GM23338 (cell line): ENCODE data around the gene GATA5. TPM values are rescaled to one million over a fixed set of nuclear protein-coding genes. Genes with fewer than 3 reads are reported as not detected.

Source experiments
- ATAC-seq: fragments of 200-7000 bp; cut with Tn5 transposase; 3 replicates; pipeline ENCODE4 v1.9.1; 2020
- DNase-seq: peaks from one replicate; pipeline ENCODE4 v3.0.0-alpha.2; 2015; ENCODE audit warnings: low spot score
- H2AFZ ChIP-seq: fragments of 200-600 bp; sonication (generic); 2 replicates; pipeline ENCODE4 v1.8.0; 2016; ENCODE audit warnings: antibody characterized with exemption, mild to moderate bottlenecking, moderate library complexity
- H3F3A ChIP-seq: fragments of 200-600 bp; sonication (generic); replicated peaks from 2 replicates; pipeline ENCODE4 v1.8.0; 2017; ENCODE audit warnings: antibody characterized with exemption, mixed run types, low read depth
- H3K27ac ChIP-seq: fragments of 200-600 bp; sonication (generic); 2 replicates; pipeline ENCODE4 v1.6.1; 2016; ENCODE audit warnings: low read depth
- H3K27me3 ChIP-seq: fragments of 200-600 bp; sonication (generic); 2 replicates; pipeline ENCODE4 v1.8.0; 2016; ENCODE audit warnings: mild to moderate bottlenecking, mixed run types, moderate library complexity; ENCODE audit not compliant: insufficient read depth
- H3K36me3 ChIP-seq: fragments of 200-600 bp; sonication (generic); 2 replicates; pipeline ENCODE4 v1.8.0; 2016; ENCODE audit warnings: mild to moderate bottlenecking; ENCODE audit not compliant: insufficient read depth
- H3K4me1 ChIP-seq: fragments of 200-600 bp; sonication (generic); 2 replicates; pipeline ENCODE4 v1.8.0; 2016; ENCODE audit warnings: mild to moderate bottlenecking, moderate library complexity; ENCODE audit not compliant: insufficient read depth
- H3K4me2 ChIP-seq: fragments of 200-600 bp; sonication (generic); 2 replicates; pipeline ENCODE4 v1.7.1; 2017; ENCODE audit warnings: mixed run types
- H3K4me3 ChIP-seq: fragments of 200-600 bp; sonication (generic); 2 replicates; pipeline ENCODE4 v1.6.1; 2016; ENCODE audit warnings: mixed run types
- H3K79me2 ChIP-seq: fragments of 200-600 bp; sonication (generic); replicated peaks from 2 replicates; pipeline ENCODE4 v1.8.0; 2017; ENCODE audit warnings: mild to moderate bottlenecking; ENCODE audit not compliant: insufficient read depth
- H3K9me2 ChIP-seq: fragments of 200-600 bp; sonication (generic); 2 replicates; pipeline ENCODE4 v1.8.0; 2017; ENCODE audit not compliant: insufficient read depth
- H4K20me1 ChIP-seq: fragments of 200-600 bp; sonication (generic); replicated peaks from 2 replicates; pipeline ENCODE4 v1.8.0; 2017; ENCODE audit warnings: mild to moderate bottlenecking; ENCODE audit not compliant: insufficient read depth
- H3K27ac Mint-ChIP-seq: 2 replicates; pipeline ENCODE4 v1.8.0; 2020; ENCODE audit warnings: inconsistent platforms, mild to moderate bottlenecking, moderate library complexity, mixed read lengths
- H3K27me3 Mint-ChIP-seq: 3 replicates; pipeline ENCODE4 v1.8.0; 2022; ENCODE audit warnings: low read depth, mild to moderate bottlenecking, moderate library complexity, mixed read lengths, inconsistent platforms; ENCODE audit not compliant: insufficient read depth, poor library complexity
- H3K36me3 Mint-ChIP-seq: 3 replicates; pipeline ENCODE4 v1.8.0; 2021; ENCODE audit warnings: low read depth, mild to moderate bottlenecking, inconsistent platforms, moderate library complexity, mixed read lengths
- H3K4me1 Mint-ChIP-seq: 3 replicates; pipeline ENCODE4 v1.8.0; 2020; ENCODE audit warnings: mild to moderate bottlenecking, inconsistent platforms, mixed read lengths
- H3K4me3 Mint-ChIP-seq: 3 replicates; pipeline ENCODE4 v1.8.0; 2021; ENCODE audit warnings: moderate library complexity, mild to moderate bottlenecking, inconsistent platforms, mixed read lengths
- H3K9me3 Mint-ChIP-seq: 3 replicates; pipeline ENCODE4 v1.8.0; 2020; ENCODE audit warnings: moderate library complexity, mild to moderate bottlenecking, inconsistent platforms, mixed read lengths
- CREB1 ChIP-seq: fragments of 250-450 bp; sonication (Bioruptor Pico); IDR thresholded peaks from 2 replicates; pipeline ENCODE4 v1.5.0; 2020; ENCODE audit warnings: low read depth, mild to moderate bottlenecking, moderate library complexity
- EZH2 ChIP-seq: fragments of 200-600 bp; sonication (generic); IDR thresholded peaks from one replicate; pipeline ENCODE4 v1.8.0; 2017; ENCODE audit warnings: antibody characterized with exemption, mild to moderate bottlenecking, low read depth; ENCODE audit not compliant: unreplicated experiment
- REST ChIP-seq: IDR thresholded peaks from one replicate; pipeline ENCODE4 v1.6.1; 2018; ENCODE audit warnings: antibody characterized with exemption; ENCODE audit not compliant: unreplicated experiment
- ZNF114 ChIP-seq: fragments of 250-450 bp; sonication (Bioruptor Pico); IDR thresholded peaks from 2 replicates; pipeline ENCODE4 v1.5.0; 2020; ENCODE audit warnings: mild to moderate bottlenecking, moderate library complexity
- polyA plus RNA-seq: library from polyadenylated mRNA; unstranded; fragments of >200 nt; fragmentation: Nextera tagmentation; extraction: Ambion mirVana; gene quantifications from 2 replicates; pipeline ENCODE4 v1.2.1, GENCODE V29; 2016
- total RNA-seq: library from RNA; depleted of rRNA; stranded (reverse); fragments of >200 nt; shearing (Covaris generic); gene quantifications from 2 replicates; pipeline ENCODE4 v1.2.3, GENCODE V29; 2014

The GATA5 gene
- total and polyA plus RNA-seq, 2 experiments from 2014 or later = 0.60 to 0.73 TPM

- H2AFZ ChIP-seq = peak overlapping the region; percentile 83; the same call in 1 of the 2 replicates
- Mint-ChIP-seq H3K27me3 (peaks cover 72% of the 10 kb centered on the region), H3K9me3 (0 out of 3 replicates have a peak, but pooled peaks cover 3% of the 10 kb centered on the region), H3K27ac (no peak overlapping the region), H3K4me1 (peaks cover 22% of the 10 kb centered on the region), H3K4me3 (peak overlapping the region; percentile 63), H3K36me3 (peaks cover 4% of the 10 kb centered on the region; the same call in 1 of the 3 replicates)
- TF ChIP-seq REST (no peak), EZH2 (peak; percentile 90), CREB1 (CRISPR knock-in tag) (no peak)
- H3K27ac ChIP-seq = no peak overlapping the region
- H3K36me3 ChIP-seq = no peaks in the 10 kb centered on the region
- no peaks in the 10 kb centered on the region for H4K20me1 ChIP-seq
- H3K79me2 ChIP-seq = no peaks in the 10 kb centered on the region
- ATAC-seq (peak; percentile 10), DNase-seq (peak; percentile 65)
- peaks cover 8% of the 10 kb centered on the region for H3K4me1 ChIP-seq
- H3K27me3 ChIP-seq = peaks cover 66% of the 10 kb centered on the region
- no peaks in the 10 kb centered on the region for H3K9me2 ChIP-seq
- H3K4me3 ChIP-seq = peak overlapping the region; percentile 64
- peak overlapping the region; percentile 84 for H3K4me2 ChIP-seq
- H3F3A ChIP-seq = 0 out of 2 replicates have a peak, but pooled peaks cover 7% of the 10 kb centered on the region
These were observed 452 bp upstream of the GATA5 start for GRCh38 chr20:62476056-62476838.

DNA sequence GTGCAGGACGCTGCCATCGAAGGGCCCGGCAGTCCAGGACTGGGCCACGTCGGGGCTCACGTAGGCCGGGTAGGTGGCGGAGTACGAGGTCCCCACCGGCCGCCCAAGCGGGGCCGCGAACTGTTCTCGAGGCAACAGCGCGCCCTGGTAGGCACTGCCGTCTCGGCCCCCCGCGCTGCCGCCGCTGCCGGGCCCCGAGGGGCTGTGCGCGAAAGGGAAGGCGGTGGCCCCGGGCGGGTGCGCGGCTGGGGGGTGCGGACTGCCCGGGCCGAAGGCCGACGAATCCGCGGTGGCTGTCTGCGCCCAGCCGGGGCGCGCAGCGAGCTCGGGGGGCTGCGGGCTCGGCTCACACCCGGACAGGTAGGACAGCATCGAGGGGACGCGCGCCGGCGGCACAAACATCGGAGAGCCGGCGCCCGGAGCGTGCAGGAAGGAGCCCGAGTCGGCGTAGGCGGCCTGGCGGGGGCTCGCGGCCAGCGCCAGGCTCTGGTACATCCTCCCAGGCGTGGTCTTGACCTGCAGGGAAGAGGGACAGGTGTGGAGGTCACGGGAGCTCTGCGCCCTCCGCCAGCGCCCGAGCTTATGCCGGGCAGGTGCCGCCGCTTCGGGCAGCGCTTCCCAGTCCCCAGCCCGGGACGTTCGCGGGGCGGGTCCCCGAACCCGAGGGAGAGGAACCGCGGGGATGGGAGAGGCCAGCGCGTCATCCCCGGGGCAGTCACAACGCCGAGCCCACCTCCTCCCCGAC, 596 bp downstream of the GATA5 start:
- H3K79me2 ChIP-seq = no peaks in the 10 kb centered on the region
- Mint-ChIP-seq H3K27ac (no peak overlapping the region), H3K9me3 (0 out of 3 replicates have a peak, but pooled peaks cover 3% of the 10 kb centered on the region), H3K36me3 (peaks cover 4% of the 10 kb centered on the region; the same call in 1 of the 3 replicates), H3K4me3 (peak overlapping the region; percentile 36; the same call in 1 of the 3 replicates), H3K27me3 (peaks cover 68% of the 10 kb centered on the region), H3K4me1 (peaks cover 23% of the 10 kb centered on the region)
- TF ChIP-seq EZH2 (peak; percentile 80), ZNF114 (CRISPR knock-in tag) (no peak)
- H4K20me1 ChIP-seq = no peaks in the 10 kb centered on the region
- H3K27me3 ChIP-seq = peaks cover 66% of the 10 kb centered on the region
- DNase-seq (peak; percentile 64), ATAC-seq (peak; percentile 8)
- 0 out of 2 replicates have a peak, but pooled peaks cover 7% of the 10 kb centered on the region for H3F3A ChIP-seq
- H3K4me1 ChIP-seq = peaks cover 8% of the 10 kb centered on the region
- H3K9me2 ChIP-seq = no peaks in the 10 kb centered on the region
- H3K36me3 ChIP-seq = no peaks in the 10 kb centered on the region
- H3K4me2 ChIP-seq = peak overlapping the region; percentile 75
- H3K27ac ChIP-seq = no peak overlapping the region
- H2AFZ ChIP-seq = peak overlapping the region; percentile 29
- H3K4me3 ChIP-seq = peak overlapping the region; percentile 64
